GM19438 (cell line): ENCODE data around the gene TGFBR1.

Experiments used
- ATAC-seq: cut with Tn5 transposase; IDR thresholded peaks from one replicate; pipeline ENCODE4 v1.9.1; 2021; ENCODE audit warnings: low read depth; ENCODE audit not compliant: unreplicated experiment

TGFBR1 gene

DNA sequence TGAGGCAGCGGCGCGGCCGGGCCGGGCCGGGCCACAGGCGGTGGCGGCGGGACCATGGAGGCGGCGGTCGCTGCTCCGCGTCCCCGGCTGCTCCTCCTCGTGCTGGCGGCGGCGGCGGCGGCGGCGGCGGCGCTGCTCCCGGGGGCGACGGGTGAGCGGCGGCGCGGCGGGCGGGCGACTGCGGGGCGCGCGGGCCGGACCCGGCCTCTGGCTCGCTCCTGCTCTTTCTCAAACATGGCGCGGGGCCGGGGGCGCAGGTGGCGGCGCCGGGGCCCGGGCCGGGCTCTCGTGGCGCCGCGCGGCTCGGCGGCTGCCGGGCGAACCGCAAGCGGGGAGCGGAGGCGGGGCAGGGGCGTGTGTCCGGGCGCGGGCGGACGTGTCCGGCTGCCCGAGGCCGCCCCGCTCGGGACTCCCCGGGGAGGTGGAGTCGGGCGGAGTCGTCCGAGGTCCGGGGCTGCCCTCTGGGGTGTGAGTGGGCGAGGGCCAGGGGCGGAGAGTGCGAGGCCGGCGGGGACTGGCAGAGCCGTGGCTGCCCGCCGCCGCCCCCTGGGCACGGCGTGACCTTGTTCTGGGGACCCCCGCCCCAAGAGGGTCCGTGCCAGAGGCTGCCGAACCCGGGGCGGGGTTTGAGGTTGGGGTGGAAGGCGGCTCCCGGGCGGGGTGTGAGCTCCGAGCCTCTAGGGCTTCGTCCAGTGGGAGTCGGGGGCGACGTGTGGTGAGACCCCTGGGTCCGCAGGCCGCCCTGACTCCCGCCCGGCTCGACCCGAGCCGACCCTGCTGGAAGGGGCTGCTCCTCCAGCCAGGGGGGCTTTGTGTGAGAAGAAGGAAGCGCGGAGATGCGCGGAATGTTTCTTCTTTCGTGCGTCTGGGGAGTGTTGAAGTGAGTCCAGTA is 485 bp downstream of the TGFBR1 start:
- peak; percentile 64 for ATAC-seq

DNA sequence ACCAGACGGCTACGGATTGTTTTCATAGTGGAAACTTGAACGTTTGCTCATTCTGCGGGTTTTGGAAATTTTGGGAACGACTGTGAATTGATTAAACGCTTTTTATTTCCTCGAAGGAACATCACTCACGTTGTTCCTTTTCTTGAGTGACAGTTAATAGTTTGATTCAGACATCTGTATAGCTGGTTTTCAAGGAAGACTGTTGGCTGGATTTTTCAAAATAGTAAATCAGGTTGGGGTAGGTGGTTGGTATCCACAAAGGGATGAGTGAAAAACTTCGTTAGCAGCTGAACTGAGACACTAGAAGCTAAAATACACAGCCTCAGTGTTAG is 1.1 kb downstream of the TGFBR1 start:
- no peak for ATAC-seq

DNA sequence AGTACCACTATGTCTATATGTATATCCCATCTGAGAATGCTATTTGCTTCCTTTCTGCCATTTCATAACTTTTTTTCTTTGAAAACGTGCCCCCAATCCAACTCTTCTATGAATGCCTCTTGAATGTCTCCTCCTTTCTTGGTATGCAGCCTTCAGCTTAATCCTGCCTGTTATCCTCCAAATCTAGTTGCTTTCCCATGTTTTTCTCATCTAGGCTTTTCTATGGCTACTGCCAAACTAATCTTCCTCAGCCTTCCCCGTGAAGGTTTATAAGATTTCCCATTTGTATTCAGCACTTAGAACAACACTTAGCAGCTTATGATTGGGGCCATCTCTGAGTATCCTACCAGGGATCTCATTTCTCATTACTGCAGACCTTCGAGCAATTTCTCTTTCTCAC is 2.5 kb downstream of the TGFBR1 start:
- no peak for ATAC-seq

DNA sequence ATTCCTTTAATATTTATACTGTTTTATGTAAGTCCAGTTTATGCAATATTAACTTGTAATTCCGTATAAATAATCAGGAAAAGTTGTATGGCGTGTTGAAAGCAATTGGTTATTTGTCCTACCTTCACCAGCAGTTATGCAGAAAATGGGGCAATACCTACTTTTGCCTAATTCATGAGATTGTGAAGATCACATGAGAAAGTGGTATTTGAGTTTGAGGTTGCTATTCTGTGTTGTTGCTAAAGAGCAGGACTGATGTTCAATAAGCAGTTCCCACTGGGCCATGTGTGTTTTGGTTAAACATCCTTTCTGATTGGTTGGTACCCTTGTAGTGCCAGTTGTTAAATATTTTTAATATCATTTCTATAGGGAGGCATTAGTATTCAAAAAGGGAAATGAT is 3.2 kb downstream of the TGFBR1 start:
- no peak for ATAC-seq

DNA sequence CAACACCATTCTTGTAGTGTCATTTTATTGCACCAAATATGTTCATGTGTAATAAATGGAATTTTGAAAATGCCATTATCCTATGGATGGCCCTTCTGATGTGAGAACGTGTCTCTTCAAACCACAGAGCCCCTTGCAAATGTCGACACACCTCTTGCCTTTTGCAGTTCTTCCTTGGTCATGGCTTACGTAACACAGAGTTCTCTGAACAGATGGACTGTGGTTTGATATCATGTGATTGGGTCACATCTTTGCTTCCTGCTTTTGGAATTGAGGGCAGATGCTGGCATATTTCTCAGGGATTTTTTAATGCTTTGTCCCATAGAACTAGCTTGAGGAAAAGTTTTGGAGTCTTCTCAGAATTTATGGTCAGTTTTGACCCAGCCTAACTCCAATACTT is 4.6 kb downstream of the TGFBR1 start:
- ATAC-seq: no peak

DNA sequence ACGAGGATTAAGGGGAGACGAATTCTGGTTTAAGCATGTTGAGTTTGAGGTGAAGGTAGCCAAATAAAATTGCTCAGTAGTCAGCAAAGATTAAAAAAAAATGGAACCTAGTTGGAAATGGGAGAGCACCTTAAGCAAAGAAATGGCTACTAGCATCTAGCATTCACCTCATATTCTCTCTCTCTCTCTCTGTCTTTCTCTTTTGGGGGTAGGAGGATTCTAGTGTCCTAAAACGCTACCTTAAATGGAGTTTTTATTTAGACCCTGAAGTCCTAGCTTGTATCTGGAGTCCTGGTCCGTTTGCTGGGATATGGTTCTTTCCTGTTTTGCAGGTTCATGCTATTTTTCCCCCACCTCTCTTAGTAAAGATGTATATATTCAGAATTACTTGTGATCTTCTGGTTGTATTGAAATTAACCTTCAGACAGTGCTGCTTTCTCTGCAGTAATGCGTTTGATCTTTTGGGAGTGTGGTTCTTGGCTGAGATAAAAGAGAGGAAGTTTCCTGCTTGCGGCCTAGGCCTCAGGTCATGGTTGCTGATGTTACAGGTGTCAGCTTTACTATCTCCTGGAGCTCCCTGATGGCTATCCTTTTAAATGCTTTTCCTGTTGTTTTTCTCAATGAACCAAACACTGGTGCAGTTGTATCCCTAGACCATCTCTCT is 8.0 kb downstream of the TGFBR1 start:
- no peak for ATAC-seq

DNA sequence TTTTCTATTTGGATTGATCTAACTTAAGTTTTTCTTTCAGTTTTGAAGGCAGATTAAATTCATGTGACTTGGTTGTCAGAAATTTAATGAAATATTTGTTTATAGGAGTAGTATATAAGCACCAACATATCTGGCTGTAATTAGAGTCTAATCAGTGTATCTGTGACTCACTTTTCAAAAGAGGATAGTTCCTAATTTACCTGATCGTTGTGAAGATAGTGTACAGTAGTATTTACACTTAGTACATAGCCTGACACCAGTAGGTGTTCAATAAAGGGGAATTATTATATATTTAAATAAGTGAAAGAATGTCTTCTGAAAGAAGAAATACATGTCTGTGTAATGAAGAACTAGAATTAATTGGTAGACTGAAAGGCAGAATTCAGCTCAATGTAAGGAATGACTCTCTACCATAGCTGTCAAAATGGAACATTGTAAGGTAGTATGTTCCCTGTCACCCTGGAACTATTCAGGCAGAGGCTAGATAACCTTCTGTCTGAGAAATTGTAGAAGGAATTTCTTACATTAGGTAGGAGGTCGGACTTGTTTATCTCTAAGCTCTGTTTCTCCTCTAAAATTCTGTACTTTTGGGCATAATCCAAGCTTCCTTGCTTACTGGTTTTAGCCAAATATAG is 8.6 kb downstream of the TGFBR1 start:
- no peak for ATAC-seq

DNA sequence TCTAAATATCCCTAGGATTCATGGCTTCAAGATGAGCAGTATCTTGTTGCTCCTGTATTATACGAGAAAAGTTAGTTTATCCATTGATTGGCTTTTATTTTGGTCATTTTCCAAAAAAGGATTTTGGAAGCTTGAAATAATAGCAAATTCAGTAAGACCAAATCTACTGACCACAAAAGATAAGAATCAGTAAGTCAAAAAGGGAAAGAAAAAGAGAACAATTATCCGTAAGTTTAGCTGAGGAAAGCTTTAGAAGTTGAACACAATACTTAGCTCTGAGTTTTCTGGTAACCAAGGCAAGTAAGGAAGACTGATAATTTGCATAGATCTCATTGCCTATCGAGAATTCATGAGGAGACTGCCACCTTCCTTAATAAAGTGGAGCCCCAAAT is 9.1 kb downstream of the TGFBR1 start:
- ATAC-seq: no peak

DNA sequence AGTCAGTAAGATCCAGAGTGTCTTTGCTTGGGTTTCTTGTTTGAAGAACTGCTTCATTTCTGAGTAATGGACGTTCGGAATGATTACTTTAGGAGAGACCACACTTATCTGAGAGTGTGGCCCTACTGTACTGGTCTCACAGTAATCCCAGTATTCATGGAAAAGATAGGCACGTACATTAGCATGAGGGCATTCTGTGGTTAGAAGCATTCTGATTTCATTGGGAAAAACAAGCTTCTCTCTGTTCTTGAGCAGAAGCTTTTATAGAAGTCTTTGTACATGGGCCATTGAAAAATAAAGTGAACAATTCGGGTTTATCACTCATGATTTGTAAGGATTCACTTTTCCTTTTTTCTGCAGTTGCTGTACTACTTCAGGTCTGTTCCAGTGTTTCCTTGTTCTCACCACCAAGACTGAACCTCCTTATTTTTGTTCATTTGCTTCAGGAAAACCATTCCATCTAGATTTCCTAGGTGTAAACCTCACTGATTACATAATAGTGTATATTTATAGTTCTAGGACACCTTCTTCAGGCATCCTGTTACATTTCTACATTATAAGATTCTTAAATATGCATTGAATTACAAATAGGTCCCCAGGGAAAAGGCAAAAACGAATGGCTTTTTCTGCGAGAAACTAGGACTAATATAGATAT is 10.1 kb downstream of the TGFBR1 start:
- no peak for ATAC-seq

DNA sequence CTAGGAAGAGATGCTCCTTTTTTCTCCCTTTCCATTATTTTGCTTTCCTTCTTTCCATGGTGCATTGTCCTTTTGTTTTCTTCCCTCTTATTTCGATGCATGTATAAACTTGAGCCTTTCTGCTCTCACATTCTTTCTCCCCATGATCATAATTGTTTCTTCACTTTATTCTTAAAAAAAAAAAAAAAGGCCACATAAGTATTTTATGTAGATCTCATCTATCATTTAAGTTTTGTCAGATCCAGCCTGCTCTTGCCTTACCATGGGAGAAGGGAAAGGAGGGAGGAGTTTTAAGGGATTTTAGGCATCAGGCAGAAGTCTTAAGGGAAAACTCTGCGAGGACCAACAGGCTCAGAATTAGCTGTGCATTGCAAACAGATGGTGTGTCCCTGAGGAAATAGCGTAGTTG is 11.1 kb downstream of the TGFBR1 start:
- no peak for ATAC-seq

DNA sequence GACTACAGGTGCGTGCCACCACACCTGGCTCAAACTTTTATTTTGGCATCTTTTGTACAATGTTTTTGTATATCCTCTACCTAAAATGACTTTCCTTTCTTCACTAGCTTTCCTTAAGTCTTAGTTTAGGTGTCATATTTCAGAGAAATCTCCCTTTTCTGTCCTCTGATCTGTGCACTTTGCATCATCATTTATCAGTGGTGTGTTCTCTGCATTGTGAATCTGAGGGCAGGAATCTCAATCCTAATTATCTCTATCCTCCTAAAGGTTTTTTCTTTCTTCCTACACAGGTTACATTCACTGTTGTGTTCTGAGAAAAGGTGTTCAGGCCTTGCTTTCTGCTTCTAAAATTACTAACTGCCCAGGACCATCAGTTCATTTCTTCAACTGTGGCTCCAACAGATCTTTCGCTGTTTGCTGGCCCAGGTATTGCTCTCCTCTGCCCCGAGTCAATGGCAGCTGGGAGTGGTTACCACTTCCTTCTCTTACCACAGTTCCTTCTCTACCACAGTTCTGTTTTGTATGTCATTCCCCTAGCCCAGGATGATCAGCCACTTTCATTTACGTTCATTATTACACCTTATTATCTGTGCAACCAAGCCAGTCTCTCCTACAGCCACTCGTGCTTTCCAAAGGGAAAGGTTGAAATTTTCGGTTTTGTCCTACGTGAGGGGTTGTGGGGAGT is 14.0 kb downstream of the TGFBR1 start:
- peak; percentile 100 for ATAC-seq

DNA sequence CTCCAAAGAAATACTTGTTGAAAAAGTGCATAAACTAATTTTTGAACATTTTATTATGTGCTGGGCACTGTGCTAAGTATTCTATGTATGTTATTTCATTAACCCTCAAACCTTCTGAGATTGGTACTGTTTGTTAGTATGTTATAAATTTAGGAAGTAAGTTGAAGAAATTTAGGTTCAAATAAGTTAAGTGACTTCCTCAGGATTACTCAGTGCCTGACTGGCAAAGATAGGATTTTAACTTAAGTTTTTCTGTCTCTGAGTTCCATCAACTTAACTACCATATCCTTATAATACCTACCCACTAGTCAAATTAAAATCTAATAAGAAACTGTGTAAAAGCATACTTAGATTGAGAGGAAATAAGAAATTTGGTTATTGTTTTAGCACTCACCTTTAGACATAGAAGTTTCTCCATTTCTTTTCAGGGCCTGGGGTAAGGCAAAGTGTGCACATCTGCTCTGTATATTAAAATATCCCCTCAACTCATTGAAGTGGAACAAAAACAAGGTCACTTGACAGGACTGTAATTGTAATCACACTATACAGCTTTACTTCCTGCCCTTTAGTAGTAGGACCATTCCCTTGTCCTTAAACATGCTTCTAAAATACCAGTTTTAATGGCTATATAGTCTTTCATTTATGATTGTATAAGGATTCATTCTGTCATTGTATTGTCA is 15.2 kb downstream of the TGFBR1 start:
- no peak for ATAC-seq

DNA sequence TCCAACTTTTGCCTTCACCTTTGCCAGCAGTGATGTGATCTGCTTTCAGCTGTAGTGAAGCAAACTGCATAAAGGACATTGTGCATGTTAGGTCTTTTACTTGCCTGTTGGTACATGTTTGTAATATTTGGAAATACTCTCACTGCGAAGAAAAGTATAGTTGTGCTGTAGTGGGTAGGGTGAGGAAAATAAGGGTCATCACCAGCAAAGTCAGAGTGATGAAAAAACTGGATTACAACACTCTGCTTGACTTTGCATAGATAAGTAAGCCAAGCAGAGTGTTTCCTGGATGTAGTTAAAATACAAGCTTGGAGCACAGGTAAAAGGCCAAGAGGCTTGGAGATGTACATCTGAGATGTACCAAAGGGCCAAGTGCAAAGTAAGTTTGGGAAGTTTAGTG is 16.7 kb downstream of the TGFBR1 start:
- no peak for ATAC-seq

DNA sequence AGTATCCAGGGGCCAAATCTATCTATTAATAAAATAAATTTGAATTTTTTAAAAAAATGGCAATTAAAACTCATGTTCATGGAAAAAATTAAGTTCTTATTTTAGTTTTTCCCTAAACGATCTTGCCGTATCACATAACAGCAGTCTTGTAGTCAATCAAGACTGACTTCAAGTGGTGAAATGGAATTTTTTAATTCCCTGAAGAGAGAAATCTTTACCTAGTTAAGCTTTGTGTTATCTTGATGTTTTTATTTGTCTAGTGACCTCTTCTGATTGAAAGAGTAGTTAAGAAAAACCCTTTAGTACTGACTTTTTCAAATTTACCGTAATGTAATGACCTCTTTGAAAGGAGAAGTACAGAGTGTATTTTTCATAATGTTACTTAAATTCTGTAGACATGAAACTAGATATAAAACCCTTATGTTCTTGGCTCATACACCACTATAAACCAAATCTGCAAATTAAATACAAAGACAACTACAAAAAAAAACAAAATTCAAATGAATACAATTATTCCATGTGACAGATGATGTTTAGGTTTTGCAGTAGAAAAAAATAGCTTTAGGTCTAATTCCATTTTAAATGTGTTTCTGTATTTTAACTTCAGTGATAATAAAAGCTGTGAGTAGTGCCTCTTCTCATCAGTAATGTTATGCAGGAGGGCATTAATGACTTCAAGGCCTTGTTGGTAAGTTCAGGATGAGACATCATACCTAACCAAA is 19.8 kb downstream of the TGFBR1 start:
- no peak for ATAC-seq

DNA sequence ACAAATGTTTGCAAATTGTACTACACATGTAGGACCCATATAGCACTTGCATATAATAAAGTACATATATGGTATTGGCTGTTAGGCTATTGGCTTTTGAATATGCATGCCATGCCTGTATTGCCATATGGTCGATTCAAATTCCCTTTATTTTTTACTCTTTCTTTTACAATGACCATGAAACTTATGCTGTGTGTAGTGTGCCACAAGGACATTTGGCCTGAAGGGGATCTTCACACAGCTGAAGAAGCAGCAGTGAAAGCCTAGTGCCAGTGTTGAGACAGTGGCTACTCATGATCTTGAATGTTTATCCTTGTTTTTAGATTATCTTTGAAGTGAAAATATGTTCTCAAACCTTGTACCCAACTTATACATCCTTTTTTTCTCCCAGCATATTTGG is 20.5 kb downstream of the TGFBR1 start:
- ATAC-seq: no peak

DNA sequence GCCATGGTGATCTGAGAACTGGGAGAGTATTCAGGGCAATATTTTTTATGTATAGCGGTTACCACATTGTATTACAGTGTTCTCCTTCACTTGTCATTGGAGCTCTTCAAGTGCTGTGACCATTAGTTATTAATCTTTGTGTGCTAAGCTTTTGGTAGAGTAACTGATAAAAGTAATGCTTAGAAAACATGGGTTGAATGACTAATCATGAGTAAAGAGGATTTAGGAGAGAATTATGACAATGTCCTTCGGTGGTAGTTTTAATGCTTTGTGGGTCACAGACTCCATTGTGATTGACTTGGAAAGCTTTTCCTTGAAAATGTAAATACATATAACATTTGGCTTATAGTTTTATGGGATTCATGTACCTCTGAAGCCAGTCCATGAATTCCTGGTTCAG is 21.4 kb downstream of the TGFBR1 start:
- no peak for ATAC-seq

DNA sequence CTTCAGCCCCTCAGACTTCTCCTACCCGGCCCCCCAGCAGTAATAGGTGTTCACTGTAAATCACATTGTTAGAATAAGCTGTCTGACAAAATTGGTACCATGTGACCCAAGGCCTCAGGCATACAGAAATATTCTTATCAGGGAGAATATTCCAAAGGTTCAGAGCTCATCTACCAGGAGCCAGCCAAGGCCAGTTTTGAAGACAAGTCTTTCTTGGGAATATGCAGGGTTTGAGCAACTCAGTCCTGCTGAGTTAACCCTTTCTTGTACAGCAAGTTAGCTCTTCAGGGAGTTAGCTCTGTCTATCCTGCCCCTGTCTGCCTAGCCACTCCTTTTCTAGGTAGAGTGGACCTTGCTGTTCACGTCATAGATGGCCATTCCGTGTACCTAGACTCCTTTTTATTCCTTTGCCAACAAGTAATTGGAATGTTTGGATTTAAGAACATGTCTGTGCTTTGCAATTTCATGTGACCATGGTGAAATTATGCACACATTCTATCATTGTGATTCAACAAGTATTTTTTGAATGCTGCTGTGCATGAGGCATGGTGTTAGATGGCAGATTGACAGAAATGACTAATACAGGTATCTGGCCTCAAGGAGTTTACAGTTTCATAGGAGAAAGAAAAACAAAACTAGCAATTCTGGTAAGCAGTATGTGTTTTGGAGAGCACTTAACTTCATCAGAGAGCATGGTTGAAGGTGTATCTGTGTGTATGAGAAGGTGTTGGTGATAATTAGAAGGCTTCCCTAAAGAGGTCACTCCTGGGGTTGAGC is 22.6 kb downstream of the TGFBR1 start:
- ATAC-seq: no peak

DNA sequence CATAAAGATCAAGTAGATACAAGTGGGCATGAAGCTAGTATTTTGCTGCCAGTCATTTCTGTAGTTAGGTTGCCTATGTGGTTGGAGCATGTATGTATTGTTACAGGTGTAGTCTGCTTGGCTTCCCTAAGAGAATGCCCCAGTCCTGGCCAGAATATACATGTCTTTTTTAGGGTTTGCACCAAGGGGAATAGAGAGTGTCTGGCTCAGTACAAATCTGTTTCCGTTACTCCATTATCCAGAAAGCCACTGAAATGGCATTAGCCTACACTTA is 23.2 kb downstream of the TGFBR1 start:
- ATAC-seq: no peak

DNA sequence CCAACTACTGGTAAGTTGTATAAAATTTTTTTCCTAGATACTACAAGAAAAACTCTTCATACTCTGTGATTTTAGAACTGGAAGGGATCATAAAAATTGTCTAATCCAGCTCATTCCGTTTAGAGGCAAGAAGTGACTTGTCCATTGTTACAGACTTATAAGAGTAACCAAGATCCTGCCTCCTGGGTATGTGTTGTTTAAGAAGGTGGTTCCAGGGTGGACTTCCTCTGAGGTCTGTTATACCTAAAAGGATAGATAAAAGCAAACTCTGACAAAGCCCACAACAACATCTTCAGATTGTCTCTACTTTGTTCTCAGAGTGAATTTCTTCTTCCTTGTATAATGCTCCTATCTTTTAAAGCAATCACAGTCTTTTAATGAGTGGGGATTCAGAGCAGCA is 24.2 kb downstream of the TGFBR1 start:
- no peak for ATAC-seq
